ENCODE results near the gene TBKBP1.

- peak in 1 of 2 donors; percentile 7 for TF ChIP-seq CTCF (conservative IDR thresholded peaks at IDR 0.05 in 1 of 2, IDR thresholded peaks at IDR 0.05 in 1 of 2; ENCODE audit: low read depth in 1 of 2, low read length in 2 of 2)
- TF ChIP-seq EZH2 (IDR thresholded peaks at IDR 0.05; ENCODE audit: low read length, missing control alignments): no peak
Measured at GRCh38 chr17:47745037-47745380, 51.0 kb downstream of the TBKBP1 start.

All from fibroblast of lung (primary cell).